GM12873 (cell line): ENCODE data around the gene EIF3B.

Source experiments
- CTCF ChIP-seq: IDR thresholded peaks from 2 replicates; pipeline ENCODE4 v1.5.1; 2012; ENCODE audit warnings: low read depth, mild to moderate bottlenecking, moderate library complexity, low read length, control low read depth; ENCODE audit not compliant: insufficient read depth; ENCODE audit errors: missing control alignments

Gene EIF3B

GRCh38 chr7:2374830-2375728 lies 20.5 kb downstream of the EIF3B start:
- no peak for TF ChIP-seq CTCF

GRCh38 chr7:2376351-2377154 lies 21.9 kb downstream of the EIF3B start:
- no peak for TF ChIP-seq CTCF

GRCh38 chr7:2379161-2379560 lies 24.5 kb downstream of the EIF3B start:
- TF ChIP-seq CTCF = no peak

GRCh38 chr7:2379821-2380450 lies 25.3 kb downstream of the EIF3B start:
- TF ChIP-seq CTCF = no peak

GRCh38 chr7:2380461-2380860 lies 25.8 kb downstream of the EIF3B start:
- no peak for TF ChIP-seq CTCF

- TF ChIP-seq CTCF = no peak
These were observed 26.6 kb downstream of the EIF3B start for GRCh38 chr7:2381227-2381626.
